ENCODE results near the gene SCAF8.

SCAF8 gene

DNA sequence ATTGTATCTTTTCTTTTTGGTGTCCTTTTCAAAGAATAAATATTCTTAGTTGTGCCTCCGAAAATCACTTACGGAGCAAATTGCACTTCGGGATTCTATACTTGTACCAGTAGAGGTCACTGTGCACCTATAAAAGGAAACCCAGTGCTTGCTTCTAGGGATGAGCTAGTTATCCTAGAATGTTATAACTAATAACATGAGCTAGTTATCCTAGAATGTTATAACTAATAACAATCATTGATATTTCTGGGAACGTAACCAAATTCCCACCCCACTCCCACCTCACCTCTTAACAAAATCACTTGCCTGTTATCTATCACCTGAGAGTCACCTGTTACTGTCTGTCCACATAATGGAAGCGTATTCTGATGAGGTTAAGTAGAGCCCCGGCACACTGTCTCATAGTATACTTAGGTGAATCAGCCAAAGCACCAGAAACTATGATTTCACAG, 135.0 kb downstream of the SCAF8 start:
- Histone ChIP-seq H3K4me2 (ENCODE audit: low read length) (no peak overlapping the region), H3K27me3 (ENCODE audit: control insufficient read depth, insufficient read depth, low read length) (no peaks in the 10 kb centered on the region), H3K36me3 (ENCODE audit: control insufficient read depth, insufficient read depth, low read length) (no peaks in the 10 kb centered on the region), H3K27ac (no peak overlapping the region), H3K9ac (no peak overlapping the region), H3K9me3 (ENCODE audit: control insufficient read depth, low read length) (no peaks in the 10 kb centered on the region), H3K4me3 (ENCODE audit: low read depth, low read length) (no peak overlapping the region), H3K79me2 (peaks cover 19% of the 10 kb centered on the region), H2AFZ (no peak overlapping the region), H3K4me1 (peaks cover 5% of the 10 kb centered on the region)
- peak; percentile 69 for TF ChIP-seq CTCF (IDR thresholded peaks at IDR 0.05)

GRCh38 chr6:154872542-154873114, 139.4 kb downstream of the SCAF8 start:
- Histone ChIP-seq H2AFZ (no peak overlapping the region), H3K9me3 (ENCODE audit: control insufficient read depth, low read length) (no peaks in the 10 kb centered on the region), H3K9ac (no peak overlapping the region), H3K36me3 (ENCODE audit: control insufficient read depth, insufficient read depth, low read length) (no peaks in the 10 kb centered on the region), H3K79me2 (peaks cover 19% of the 10 kb centered on the region), H3K27ac (no peak overlapping the region), H3K27me3 (ENCODE audit: control insufficient read depth, insufficient read depth, low read length) (no peaks in the 10 kb centered on the region), H3K4me3 (ENCODE audit: low read depth, low read length) (no peak overlapping the region), H3K4me2 (ENCODE audit: low read length) (no peak overlapping the region), H3K4me1 (peaks cover 7% of the 10 kb centered on the region)
- no peak for TF ChIP-seq CTCF (IDR thresholded peaks at IDR 0.05)

GRCh38 chr6:154873546-154873945, 140.3 kb downstream of the SCAF8 start:
- Histone ChIP-seq H3K9me3 (ENCODE audit: control insufficient read depth, low read length) (no peaks in the 10 kb centered on the region), H2AFZ (no peak overlapping the region), H3K27me3 (ENCODE audit: control insufficient read depth, insufficient read depth, low read length) (no peaks in the 10 kb centered on the region), H3K9ac (no peak overlapping the region), H3K27ac (no peak overlapping the region), H3K4me2 (ENCODE audit: low read length) (no peak overlapping the region), H3K4me3 (ENCODE audit: low read depth, low read length) (no peak overlapping the region), H3K36me3 (ENCODE audit: control insufficient read depth, insufficient read depth, low read length) (no peaks in the 10 kb centered on the region), H3K79me2 (peaks cover 19% of the 10 kb centered on the region), H3K4me1 (peaks cover 8% of the 10 kb centered on the region)
- TF ChIP-seq CTCF (IDR thresholded peaks at IDR 0.05) = no peak

DNA sequence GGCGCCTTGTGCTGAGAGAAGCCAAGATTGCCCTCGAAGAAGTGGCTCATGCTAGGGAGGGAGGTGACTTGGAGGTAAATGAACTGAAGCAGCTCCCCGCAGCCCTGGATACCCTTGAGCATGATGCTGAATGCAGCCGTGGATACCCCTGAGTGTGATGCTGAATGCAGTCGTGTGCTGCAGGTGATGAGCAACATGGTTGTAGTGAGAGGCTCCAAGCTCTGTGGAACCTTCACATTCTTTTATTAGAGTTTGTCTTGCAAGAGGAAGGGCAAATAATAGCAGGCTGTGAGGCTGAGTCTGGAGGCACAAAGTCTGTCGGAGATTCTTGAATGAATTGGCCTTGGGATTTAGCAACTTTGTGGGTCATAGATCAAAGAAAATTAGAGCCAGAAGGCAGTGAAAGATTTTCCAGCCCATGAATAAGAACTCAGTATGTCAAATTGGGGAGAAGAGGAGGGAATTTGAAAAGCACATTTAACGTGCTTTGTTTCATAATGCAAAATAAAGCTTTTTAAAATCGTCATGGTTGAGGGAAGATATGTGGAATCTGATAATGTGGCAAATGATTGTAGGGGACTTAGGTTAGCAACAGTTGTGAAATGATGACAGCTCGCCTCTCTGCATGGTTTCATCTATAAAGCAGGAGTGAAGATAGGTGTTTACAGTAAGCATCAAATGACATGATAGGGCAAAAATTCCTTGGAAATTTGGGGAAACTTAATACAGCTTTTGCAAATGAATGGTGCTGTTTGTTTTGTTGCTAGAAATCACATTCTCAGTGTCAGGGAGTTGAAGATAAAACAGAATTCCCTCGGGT, 141.8 kb downstream of the SCAF8 start:
- peaks cover 23% of the 10 kb centered on the region for H3K79me2 ChIP-seq
- H3K9me3 ChIP-seq (ENCODE audit: control insufficient read depth, low read length) = no peaks in the 10 kb centered on the region
- no peak overlapping the region for H3K27ac ChIP-seq
- H3K4me2 ChIP-seq (ENCODE audit: low read length) = no peak overlapping the region
- peaks cover 10% of the 10 kb centered on the region for H3K4me1 ChIP-seq
- no peak for TF ChIP-seq CTCF (IDR thresholded peaks at IDR 0.05)
- H3K9ac ChIP-seq = no peak overlapping the region
- no peaks in the 10 kb centered on the region for H3K27me3 ChIP-seq (ENCODE audit: control insufficient read depth, insufficient read depth, low read length)
- no peak overlapping the region for H2AFZ ChIP-seq
- H3K36me3 ChIP-seq (ENCODE audit: control insufficient read depth, insufficient read depth, low read length) = no peaks in the 10 kb centered on the region
- H3K4me3 ChIP-seq (ENCODE audit: low read depth, low read length) = no peak overlapping the region
